Ovary (tissue), 9 donors: ENCODE measurements around the gene LRRC56. TPM values are rescaled to one million over a fixed set of nuclear protein-coding genes. Genes with fewer than 3 reads are reported as not detected.

Experiments
- DNase-seq, 5 donors: peaks; one replicate each; pipeline ENCODE4 v3.0.0-alpha.2; 2019 to 2020
- H3K27ac ChIP-seq, 2 donors: fragments of 200-600 bp; one replicate each; pipeline versions ENCODE4 v1.5.1 to v1.8.0; 2019 to 2022
- H3K27me3 ChIP-seq: fragments of 200-600 bp; one replicate; pipeline ENCODE4 v1.8.0; 2022
- H3K36me3 ChIP-seq: fragments of 200-600 bp; sonication (generic); one replicate; pipeline ENCODE4 v1.5.1; 2019
- H3K4me1 ChIP-seq: one replicate; pipeline ENCODE4 v1.8.1; 2013; ENCODE audit warnings: mild to moderate bottlenecking, moderate library complexity; ENCODE audit not compliant: insufficient read depth
- H3K4me3 ChIP-seq: fragments of 200-600 bp; sonication (generic); one replicate; pipeline ENCODE4 v1.5.1; 2017
- H3K9me3 ChIP-seq, 2 donors: fragments of 200-600 bp in 1 of 2; sonication (generic) in 1 of 2; one replicate each; pipeline versions ENCODE4 v1.5.1 to v1.8.1; 2013 to 2019; ENCODE audit warnings: mild to moderate bottlenecking in 1 of 2, moderate library complexity in 1 of 2
- EP300 ChIP-seq: sonication (generic); formaldehyde crosslinking; IDR thresholded peaks from one replicate; pipeline ENCODE4 v1.6.1; 2017; ENCODE audit warnings: antibody characterized with exemption
- POLR2A ChIP-seq: fragments of 450-650 bp; IDR thresholded peaks from one replicate; pipeline ENCODE4 v1.6.1; 2017; ENCODE audit warnings: antibody characterized with exemption, mild to moderate bottlenecking, moderate library complexity
- WGBS, 3 donors: extraction: QIAGEN DNeasy Blood & Tissue Kit in 1 of 3; methylation state at CpG; one replicate each; pipeline versions ENCODE4 v1.1.5 to v1.1.7; 2013 to 2017; 5-methylcytosine and 5-hydroxymethylcytosine counted together
- intact Hi-C, 4 donors: fragments of 100-400 bp; cut with DNase I; formaldehyde crosslinking; loops; one replicate each; pipeline versions ENCODE4 v1.11.0 to v1.15.1; 2022 to 2023
- polyA plus RNA-seq, 2 donors: library from polyadenylated mRNA; stranded (reverse); fragments of 200-250 nt in 1 of 2; fragments of 350-450 nt in 1 of 2; fragmentation: Illumina TruSeq in 1 of 2; extraction: RNeasy Lipid Tissue Mini Kit (QIAGEN cat#74804) in 1 of 2; gene quantifications; one replicate each; pipeline ENCODE4 v1.2.3, GENCODE V29; 2013 to 2014
- total RNA-seq, 7 donors: library from RNA; depleted of rRNA in 2 of 7; stranded (reverse); fragments of >200 nt in 2 of 7; fragmentation: NEBNext Ultra II Directional in 3 of 7; extraction: Animal tissue kit (Norgen Biotek cat#: 25700) in 3 of 7; gene quantifications; one replicate each; pipeline versions ENCODE4 v1.1.0 to v1.2.4, GENCODE V29; 2016 to 2023
- TF ChIP-seq, protein P1 (sequence below), 3 donors: fragments of 450-650 bp in 2 of 3; fragments of 200-600 bp in 1 of 3; IDR thresholded peaks; one replicate each; pipeline versions ENCODE4 v1.5.1 to v1.8.0; 2016 to 2022; ENCODE audit warnings: antibody characterized with exemption in 3 of 3, mild to moderate bottlenecking in 1 of 3
- donor health status: DM: no; HTN: no; CAD: no; lungs with moderate emphysema.
- donor health status: DM: no; HTN: no; CAD: no.
- donor health status: Bipolar disorder and iron deficiency.
- donor health status: DM: yes; HTN: yes; CAD: no.
- donor health status: DM: no; HTN: no; CAD: no.
- donor health status: DM: yes; HTN: yes; CAD: no.

Gene LRRC56
- total and polyA plus RNA-seq, 9 donors = 0.60 to 6.2 (median 2.0) TPM; not detected in 1

DNA sequence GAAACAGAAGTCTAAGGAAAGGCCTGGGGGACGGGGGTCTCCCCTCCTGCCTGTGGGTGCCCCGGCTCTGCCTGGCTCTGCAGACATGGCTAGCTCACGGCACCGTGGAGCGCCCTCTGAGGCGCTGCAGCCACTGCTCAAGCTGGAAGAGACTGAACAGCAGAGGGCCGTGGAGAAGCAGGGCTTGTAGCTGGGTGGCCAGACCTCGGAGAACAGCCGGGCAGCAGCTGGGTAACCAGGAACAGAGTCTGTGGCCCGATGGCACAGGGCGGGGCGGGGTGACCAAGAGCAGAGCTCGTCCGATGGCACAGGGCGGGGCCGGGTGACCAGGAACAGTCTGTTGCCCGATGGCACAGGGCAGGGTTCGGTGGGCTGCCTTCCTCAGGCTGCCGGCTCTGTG, 48.3 kb upstream of the LRRC56 start:
- H3K27me3 ChIP-seq = no peaks in the 10 kb centered on the region
- DNase-seq = no peak
- 87 to 88% (median 88%) methylated on average over 19 of the region's 19 CpGs for WGBS, 3 donors
- intact Hi-C loops = no loop called here
- no peaks in the 10 kb centered on the region for H3K36me3 ChIP-seq
- no peaks in the 10 kb centered on the region for H3K4me1 ChIP-seq
- no peaks in the 10 kb centered on the region for H3K9me3 ChIP-seq
- H3K4me3 ChIP-seq = no peak overlapping the region
- H3K27ac ChIP-seq = no peak overlapping the region
- TF ChIP-seq, protein P1, sequence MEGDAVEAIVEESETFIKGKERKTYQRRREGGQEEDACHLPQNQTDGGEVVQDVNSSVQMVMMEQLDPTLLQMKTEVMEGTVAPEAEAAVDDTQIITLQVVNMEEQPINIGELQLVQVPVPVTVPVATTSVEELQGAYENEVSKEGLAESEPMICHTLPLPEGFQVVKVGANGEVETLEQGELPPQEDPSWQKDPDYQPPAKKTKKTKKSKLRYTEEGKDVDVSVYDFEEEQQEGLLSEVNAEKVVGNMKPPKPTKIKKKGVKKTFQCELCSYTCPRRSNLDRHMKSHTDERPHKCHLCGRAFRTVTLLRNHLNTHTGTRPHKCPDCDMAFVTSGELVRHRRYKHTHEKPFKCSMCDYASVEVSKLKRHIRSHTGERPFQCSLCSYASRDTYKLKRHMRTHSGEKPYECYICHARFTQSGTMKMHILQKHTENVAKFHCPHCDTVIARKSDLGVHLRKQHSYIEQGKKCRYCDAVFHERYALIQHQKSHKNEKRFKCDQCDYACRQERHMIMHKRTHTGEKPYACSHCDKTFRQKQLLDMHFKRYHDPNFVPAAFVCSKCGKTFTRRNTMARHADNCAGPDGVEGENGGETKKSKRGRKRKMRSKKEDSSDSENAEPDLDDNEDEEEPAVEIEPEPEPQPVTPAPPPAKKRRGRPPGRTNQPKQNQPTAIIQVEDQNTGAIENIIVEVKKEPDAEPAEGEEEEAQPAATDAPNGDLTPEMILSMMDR (IDR thresholded peaks at IDR 0.05) = no peak
- TF ChIP-seq EP300 = no peak
- no peak for TF ChIP-seq POLR2A

DNA sequence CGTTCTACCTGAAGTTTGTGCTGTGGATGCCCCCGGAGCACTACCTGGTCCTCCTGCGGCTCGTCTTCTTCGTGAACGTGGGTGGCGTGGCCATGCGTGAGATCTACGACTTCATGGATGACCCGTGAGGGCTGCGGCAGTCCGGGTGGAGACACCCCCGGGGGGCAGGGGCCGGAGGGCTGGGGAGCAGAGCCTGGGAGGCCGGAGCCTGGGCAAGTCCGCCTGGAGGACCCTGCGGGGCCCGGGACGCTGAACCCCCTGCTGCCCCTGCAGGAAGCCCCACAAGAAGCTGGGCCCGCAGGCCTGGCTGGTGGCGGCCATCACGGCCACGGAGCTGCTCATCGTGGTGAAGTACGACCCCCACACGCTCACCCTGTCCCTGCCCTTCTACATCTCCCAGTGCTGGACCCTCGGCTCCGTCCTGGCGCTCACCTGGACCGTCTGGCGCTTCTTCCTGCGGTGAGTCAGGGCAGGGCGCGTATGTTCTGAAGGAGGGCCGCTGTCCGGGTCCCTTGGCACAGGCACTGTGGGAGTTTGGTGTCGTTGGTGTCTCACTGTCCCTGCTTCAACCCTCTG, 47.6 kb upstream of the LRRC56 start:
- Histone ChIP-seq H3K27me3 (no peaks in the 10 kb centered on the region), H3K9me3 (no peaks in the 10 kb centered on the region), H3K4me3 (no peak overlapping the region), H3K36me3 (no peaks in the 10 kb centered on the region), H3K4me1 (no peaks in the 10 kb centered on the region), H3K27ac (no peak overlapping the region)
- DNase-seq = no peak
- 88 to 93% (median 92%) methylated on average over 22 to 37 of the region's 37 CpGs for WGBS, 3 donors
- TF ChIP-seq, protein P1 (IDR thresholded peaks at IDR 0.05) = no peak
- no peak for TF ChIP-seq EP300
- TF ChIP-seq POLR2A = no peak
- intact Hi-C loops = no loop called here

DNA sequence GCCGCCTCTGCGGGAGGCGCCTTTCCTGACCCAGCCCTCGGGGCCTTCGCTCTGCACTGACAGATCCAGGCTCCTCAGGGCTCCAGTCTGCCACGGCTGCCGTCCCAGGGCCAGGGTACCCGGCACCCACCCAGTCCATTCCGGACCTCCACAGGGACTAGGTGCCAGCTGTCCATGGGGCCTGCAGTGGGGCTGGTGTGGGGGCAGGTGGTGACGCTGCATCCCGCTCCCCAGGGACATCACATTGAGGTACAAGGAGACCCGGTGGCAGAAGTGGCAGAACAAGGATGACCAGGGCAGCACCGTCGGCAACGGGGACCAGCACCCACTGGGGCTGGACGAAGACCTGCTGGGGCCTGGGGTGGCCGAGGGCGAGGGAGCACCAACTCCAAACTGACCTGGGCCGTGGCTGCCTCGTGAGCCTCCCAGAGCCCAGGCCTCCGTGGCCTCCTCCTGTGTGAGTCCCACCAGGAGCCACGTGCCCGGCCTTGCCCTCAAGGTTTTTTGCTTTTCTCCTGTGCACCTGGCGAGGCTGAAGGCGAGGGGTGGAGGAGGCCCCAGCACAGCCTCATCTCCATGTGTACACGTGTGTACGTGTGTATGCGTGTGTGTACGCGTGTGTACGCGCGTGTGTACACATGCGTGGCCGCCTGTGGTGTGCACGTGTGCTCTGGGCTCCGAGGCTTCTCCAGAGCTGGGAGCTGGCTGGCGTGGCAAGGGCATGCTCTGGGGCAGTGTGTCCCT, 47.0 kb upstream of the LRRC56 start:
- H3K9me3 ChIP-seq = no peaks in the 10 kb centered on the region
- no peak overlapping the region for H3K4me3 ChIP-seq
- no peak for TF ChIP-seq POLR2A
- TF ChIP-seq, protein P1 (IDR thresholded peaks at IDR 0.05) = no peak
- TF ChIP-seq EP300 = no peak
- 91 to 94% (median 92%) methylated on average over 34 to 38 of the region's 38 CpGs for WGBS, 3 donors
- intact Hi-C loops = no loop called here
- no peak for DNase-seq
- H3K27ac ChIP-seq = no peak overlapping the region
- no peaks in the 10 kb centered on the region for H3K27me3 ChIP-seq
- H3K36me3 ChIP-seq = no peaks in the 10 kb centered on the region
- no peaks in the 10 kb centered on the region for H3K4me1 ChIP-seq

DNA sequence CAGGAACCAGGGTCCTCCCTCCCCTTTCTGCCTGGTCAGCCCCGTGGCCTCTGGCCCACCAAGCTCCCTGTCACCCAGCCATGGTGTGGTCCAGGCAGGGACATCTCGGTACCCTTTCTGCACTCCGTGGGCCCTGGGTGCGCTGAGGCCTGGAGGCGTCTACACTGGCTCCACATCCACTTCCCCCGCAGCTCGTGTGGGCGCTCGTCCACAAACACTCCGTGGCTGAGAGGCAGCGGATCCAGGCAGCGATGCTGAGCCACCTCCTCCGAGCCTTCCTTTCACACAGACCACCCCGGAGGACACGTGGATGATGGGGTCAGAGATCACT, 46.4 kb upstream of the LRRC56 start:
- H3K9me3 ChIP-seq = no peaks in the 10 kb centered on the region
- H3K27ac ChIP-seq = no peak overlapping the region
- WGBS, 3 donors = 79 to 85% (median 79%) methylated on average over 15 of the region's 15 CpGs
- H3K27me3 ChIP-seq = no peaks in the 10 kb centered on the region
- intact Hi-C loops = no loop called here
- H3K4me3 ChIP-seq = no peak overlapping the region
- TF ChIP-seq EP300 (no peak), POLR2A (no peak)
- TF ChIP-seq, protein P1 (IDR thresholded peaks at IDR 0.05) = no peak
- no peak for DNase-seq
- no peaks in the 10 kb centered on the region for H3K4me1 ChIP-seq
- H3K36me3 ChIP-seq = no peaks in the 10 kb centered on the region
